IgD-negative memory B cell (primary cell): ENCODE data around the gene SLC22A2. TPM values are rescaled to one million over a fixed set of nuclear protein-coding genes. Genes with fewer than 3 reads are reported as not detected.
A peak's percentile ranks its signal among the peaks of the same experiment; 100 is the strongest.

Experiments used
- H3K27ac Mint-ChIP-seq, 3 donors: one replicate each; pipeline ENCODE4 v1.8.0; 2020 to 2022; ENCODE audit warnings: mild to moderate bottlenecking in 3 of 3, mixed read lengths in 3 of 3, moderate library complexity in 1 of 3
- H3K27me3 Mint-ChIP-seq: one replicate; pipeline ENCODE4 v1.8.0; 2021; ENCODE audit warnings: mixed read lengths
- H3K36me3 Mint-ChIP-seq: one replicate; pipeline ENCODE4 v1.8.0; 2020; ENCODE audit warnings: mild to moderate bottlenecking, mixed read lengths
- H3K4me1 Mint-ChIP-seq, 3 donors: one replicate each; pipeline ENCODE4 v1.8.0; 2020 to 2022; ENCODE audit warnings: mixed read lengths in 3 of 3, mild to moderate bottlenecking in 1 of 3
- H3K4me3 Mint-ChIP-seq, 4 donors: one replicate each; pipeline ENCODE4 v1.8.0; 2020 to 2022; ENCODE audit warnings: mild to moderate bottlenecking in 4 of 4, mixed read lengths in 4 of 4, moderate library complexity in 3 of 4
- H3K9me3 Mint-ChIP-seq, 3 donors: one replicate each; pipeline ENCODE4 v1.8.0; 2020 to 2021; ENCODE audit warnings: mixed read lengths in 3 of 3, mild to moderate bottlenecking in 1 of 3
- polyA plus RNA-seq: library from polyadenylated mRNA; unstranded; fragments of 300-500 nt; fragmentation: Illumina TruSeq; gene quantifications from one replicate; pipeline ENCODE4 v1.2.3, GENCODE V29; 2021

SLC22A2 gene
- polyA plus RNA-seq, 1 donor from 2014 or later = not detected

GRCh38 chr6:160264061-160264612, 5.5 kb upstream of the SLC22A2 start:
- Mint-ChIP-seq H3K9me3 (no peaks in the 10 kb centered on the region), H3K4me1 (peaks cover 0 to 9% (median 4%) of the 10 kb centered on the region in 3 donors), H3K27me3 (no peaks in the 10 kb centered on the region), H3K4me3 (no peak overlapping the region), H3K27ac (peak overlapping the region in 1 of 3 donors; percentile 82), H3K36me3 (no peaks in the 10 kb centered on the region)

GRCh38 chr6:160263196-160263939, 4.7 kb upstream of the SLC22A2 start:
- Mint-ChIP-seq H3K4me3 (no peak overlapping the region), H3K4me1 (peaks cover 0 to 9% (median 4%) of the 10 kb centered on the region in 3 donors), H3K27me3 (no peaks in the 10 kb centered on the region), H3K27ac (no peak overlapping the region), H3K9me3 (no peaks in the 10 kb centered on the region), H3K36me3 (no peaks in the 10 kb centered on the region)

- H3K4me1 Mint-ChIP-seq = peaks cover 0 to 9% (median 4%) of the 10 kb centered on the region in 3 donors
These were observed 3.5 kb upstream of the SLC22A2 start for GRCh38 chr6:160261991-160262680.

GRCh38 chr6:160260803-160261450, 2.3 kb upstream of the SLC22A2 start:
- H3K36me3 Mint-ChIP-seq = no peaks in the 10 kb centered on the region
- H3K27ac Mint-ChIP-seq = no peak overlapping the region

More at GRCh38 chr6:160261991-160262680, 3.5 kb upstream of the SLC22A2 start:
- Mint-ChIP-seq H3K36me3 (no peaks in the 10 kb centered on the region), H3K4me3 (no peak overlapping the region), H3K9me3 (no peaks in the 10 kb centered on the region), H3K27me3 (no peaks in the 10 kb centered on the region), H3K27ac (no peak overlapping the region)

GRCh38 chr6:160260367-160260766, 1.7 kb upstream of the SLC22A2 start:
- H3K9me3 Mint-ChIP-seq = no peaks in the 10 kb centered on the region

More at GRCh38 chr6:160260803-160261450, 2.3 kb upstream of the SLC22A2 start:
- Mint-ChIP-seq H3K4me3 (no peak overlapping the region), H3K4me1 (peaks cover 0 to 4% (median 2%) of the 10 kb centered on the region in 3 donors), H3K27me3 (peaks cover 6% of the 10 kb centered on the region), H3K9me3 (no peaks in the 10 kb centered on the region)

GRCh38 chr6:160259598-160259997, 977 bp upstream of the SLC22A2 start:
- Mint-ChIP-seq H3K4me1 (no peaks in the 10 kb centered on the region), H3K36me3 (no peaks in the 10 kb centered on the region), H3K4me3 (no peak overlapping the region), H3K27ac (no peak overlapping the region), H3K27me3 (peaks cover 15% of the 10 kb centered on the region), H3K9me3 (no peaks in the 10 kb centered on the region)

More at GRCh38 chr6:160260367-160260766, 1.7 kb upstream of the SLC22A2 start:
- Mint-ChIP-seq H3K4me1 (peaks cover 0 to 2% (median 0%) of the 10 kb centered on the region in 3 donors), H3K27me3 (peaks cover 10% of the 10 kb centered on the region), H3K27ac (no peak overlapping the region), H3K4me3 (no peak overlapping the region), H3K36me3 (no peaks in the 10 kb centered on the region)

GRCh38 chr6:160259143-160259425, 463 bp upstream of the SLC22A2 start:
- Mint-ChIP-seq H3K4me3 (no peak overlapping the region), H3K36me3 (no peaks in the 10 kb centered on the region), H3K9me3 (no peaks in the 10 kb centered on the region), H3K27ac (no peak overlapping the region), H3K27me3 (peaks cover 15% of the 10 kb centered on the region), H3K4me1 (no peaks in the 10 kb centered on the region)

GRCh38 chr6:160256445-160256844, 2.2 kb downstream of the SLC22A2 start:
- no peaks in the 10 kb centered on the region for H3K9me3 Mint-ChIP-seq
- H3K27me3 Mint-ChIP-seq = peaks cover 15% of the 10 kb centered on the region
- no peaks in the 10 kb centered on the region for H3K4me1 Mint-ChIP-seq
- no peak overlapping the region for H3K27ac Mint-ChIP-seq
- H3K36me3 Mint-ChIP-seq = no peaks in the 10 kb centered on the region
- no peak overlapping the region for H3K4me3 Mint-ChIP-seq

- Mint-ChIP-seq H3K4me1 (no peaks in the 10 kb centered on the region), H3K9me3 (no peaks in the 10 kb centered on the region), H3K27me3 (peaks cover 15% of the 10 kb centered on the region), H3K27ac (peak overlapping the region in 1 of 3 donors; percentile 11), H3K36me3 (no peaks in the 10 kb centered on the region), H3K4me3 (no peak overlapping the region)
These were observed 3.9 kb downstream of the SLC22A2 start for GRCh38 chr6:160254467-160255312.

- Mint-ChIP-seq H3K36me3 (no peaks in the 10 kb centered on the region), H3K4me1 (no peaks in the 10 kb centered on the region), H3K27ac (no peak overlapping the region), H3K9me3 (no peaks in the 10 kb centered on the region), H3K27me3 (peaks cover 15% of the 10 kb centered on the region), H3K4me3 (no peak overlapping the region)
These were observed 4.9 kb downstream of the SLC22A2 start for GRCh38 chr6:160253714-160254113.

GRCh38 chr6:160253292-160253691, 5.3 kb downstream of the SLC22A2 start:
- Mint-ChIP-seq H3K4me3 (no peak overlapping the region), H3K36me3 (no peaks in the 10 kb centered on the region), H3K27me3 (peaks cover 15% of the 10 kb centered on the region), H3K4me1 (no peaks in the 10 kb centered on the region), H3K9me3 (no peaks in the 10 kb centered on the region), H3K27ac (no peak overlapping the region)

GRCh38 chr6:160252073-160252813, 6.4 kb downstream of the SLC22A2 start:
- Mint-ChIP-seq H3K4me3 (no peak overlapping the region), H3K4me1 (no peaks in the 10 kb centered on the region), H3K27ac (no peak overlapping the region), H3K9me3 (no peaks in the 10 kb centered on the region), H3K36me3 (no peaks in the 10 kb centered on the region), H3K27me3 (peaks cover 15% of the 10 kb centered on the region)

GRCh38 chr6:160249671-160250070, 8.9 kb downstream of the SLC22A2 start:
- no peaks in the 10 kb centered on the region for H3K4me1 Mint-ChIP-seq
- no peaks in the 10 kb centered on the region for H3K9me3 Mint-ChIP-seq
- no peaks in the 10 kb centered on the region for H3K36me3 Mint-ChIP-seq
- H3K27me3 Mint-ChIP-seq = no peaks in the 10 kb centered on the region
- no peak overlapping the region for H3K27ac Mint-ChIP-seq
- no peak overlapping the region for H3K4me3 Mint-ChIP-seq

- Mint-ChIP-seq H3K27ac (no peak overlapping the region), H3K27me3 (no peaks in the 10 kb centered on the region), H3K4me1 (no peaks in the 10 kb centered on the region), H3K4me3 (no peak overlapping the region), H3K36me3 (no peaks in the 10 kb centered on the region), H3K9me3 (no peaks in the 10 kb centered on the region)
These were observed 10.1 kb downstream of the SLC22A2 start for GRCh38 chr6:160248538-160248937.
